ENCODE measurements around the gene GLMP.

- no peak for TF ChIP-seq CTCF (IDR thresholded peaks at IDR 0.05)
- no peak for TF ChIP-seq POLR2A (IDR thresholded peaks at IDR 0.05)
Measured at GRCh38 chr1:156310962-156311361, 15.5 kb upstream of the GLMP start.
